Right cardiac atrium (tissue), 5 donors: ENCODE data around the gene RASGRP1. TPM values are rescaled to one million over a fixed set of nuclear protein-coding genes. Genes with fewer than 3 reads are reported as not detected.

Experiments
- ATAC-seq, 2 donors: fragments of 200-7000 bp; cut with Tn5 transposase; one replicate each; pipeline versions ENCODE4 v1.8.0 to v1.9.1; 2020; ENCODE audit warnings: moderate library complexity in 2 of 2, mild to moderate bottlenecking in 1 of 2
- DNase-seq, 3 donors: peaks; one replicate each; pipeline ENCODE4 v3.0.0-alpha.2; 2020
- H3K27ac ChIP-seq: one replicate; pipeline ENCODE4 v1.5.1; 2013; ENCODE audit warnings: mild to moderate bottlenecking, low read length, control low read depth, moderate library complexity
- H3K27me3 ChIP-seq: one replicate; pipeline ENCODE4 v1.6.1; 2013; ENCODE audit not compliant: control insufficient read depth, insufficient read depth
- H3K4me1 ChIP-seq: one replicate; pipeline ENCODE4 v1.6.1; 2013; ENCODE audit warnings: low read length; ENCODE audit not compliant: control insufficient read depth, insufficient read depth
- H3K4me3 ChIP-seq: one replicate; pipeline ENCODE4 v1.5.1; 2013; ENCODE audit warnings: low read length, control low read depth
- H3K9me3 ChIP-seq: one replicate; pipeline ENCODE4 v1.6.1; 2013; ENCODE audit warnings: low read length; ENCODE audit not compliant: control insufficient read depth
- WGBS: extraction: QIAGEN DNeasy Blood & Tissue Kit; methylation state at CpG from one replicate; pipeline ENCODE4 v1.1.7; 2013; 5-methylcytosine and 5-hydroxymethylcytosine counted together
- intact Hi-C, 4 donors: fragments of 100-400 bp; cut with DNase I; formaldehyde crosslinking; loops; one replicate each; pipeline versions ENCODE4 v1.11.0 to v1.14.0; 2022 to 2023
- polyA plus RNA-seq: library from polyadenylated mRNA; stranded (reverse); fragments of 200-250 nt; gene quantifications from one replicate; pipeline ENCODE4 v1.2.3, GENCODE V29; 2013
- total RNA-seq, 4 donors: library from RNA; stranded (reverse); fragmentation: NEBNext Ultra II Directional; extraction: Animal tissue kit (Norgen Biotek cat#: 25700); gene quantifications; one replicate each; pipeline ENCODE4 v1.2.1, GENCODE V29; 2021
- donor health status: healthy with polysubstance abuse.
- donor health status: DM: no; HTN: yes; CAD: no.
- donor health status: DM: no; HTN: no; CAD: no.
- donor health status: DM: no; HTN: yes; CAD: no; lungs with severe emphysema.
- donor health status: DM: yes; HTN: yes; CAD: no.

The RASGRP1 gene
- total and polyA plus RNA-seq, 5 donors = 0.43 to 3.5 (median 1.4) TPM

DNA sequence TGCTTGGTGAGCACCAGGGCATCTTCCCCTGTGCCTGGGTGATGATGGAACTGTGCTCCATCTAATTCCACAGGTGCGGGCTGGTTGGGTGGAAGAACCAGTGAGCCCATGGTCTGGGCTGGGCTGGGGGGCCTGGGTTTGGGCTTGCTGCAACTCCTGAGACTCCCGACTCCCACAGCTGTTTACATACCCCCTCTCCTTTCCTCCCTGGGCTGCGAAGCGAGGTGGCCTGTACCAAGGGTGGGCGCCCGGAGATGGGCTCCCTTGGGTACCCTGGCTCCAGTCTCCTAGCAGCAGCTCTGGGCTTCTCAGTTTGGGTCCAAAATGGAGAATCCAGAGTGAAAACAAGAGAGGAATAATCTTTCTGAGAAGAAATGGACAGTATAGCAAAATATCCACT is 105.1 kb downstream of the RASGRP1 start:
- intact Hi-C loops = no loop called here
- no peak for DNase-seq
- no peaks in the 10 kb centered on the region for H3K9me3 ChIP-seq
- no peak overlapping the region for H3K4me3 ChIP-seq
- 97% methylated on average over 6 of the region's 6 CpGs for whole genome bisulfite sequencing
- H3K4me1 ChIP-seq = no peaks in the 10 kb centered on the region
- no peak for ATAC-seq
- no peaks in the 10 kb centered on the region for H3K27me3 ChIP-seq
- H3K27ac ChIP-seq = no peak overlapping the region

DNA sequence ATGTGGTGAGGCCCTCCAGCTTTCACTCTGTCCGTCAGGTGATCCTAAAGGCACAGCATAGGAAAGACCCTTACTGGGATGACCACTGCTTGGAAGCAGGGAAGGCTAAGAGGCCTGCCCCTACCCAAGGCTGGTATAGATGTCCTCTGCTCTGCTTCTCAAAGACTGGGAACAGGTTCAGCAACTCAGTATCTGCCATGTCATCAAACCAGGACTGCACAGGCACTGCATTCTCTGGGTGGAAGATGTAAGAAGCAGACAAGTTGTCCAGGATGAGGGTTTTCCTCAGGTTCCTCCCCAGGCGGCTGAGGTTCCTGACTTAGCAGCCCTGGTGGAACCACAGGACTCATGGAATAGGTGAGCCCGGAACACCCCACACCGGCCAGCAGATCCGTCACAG is 106.0 kb downstream of the RASGRP1 start:
- DNase-seq = no peak
- Histone ChIP-seq H3K4me1 (no peaks in the 10 kb centered on the region), H3K27me3 (no peaks in the 10 kb centered on the region), H3K4me3 (no peak overlapping the region), H3K9me3 (no peaks in the 10 kb centered on the region), H3K27ac (no peak overlapping the region)
- over 99% methylated on average over 5 of the region's 5 CpGs for WGBS
- ATAC-seq = no peak
- intact Hi-C loops = no loop called here

DNA sequence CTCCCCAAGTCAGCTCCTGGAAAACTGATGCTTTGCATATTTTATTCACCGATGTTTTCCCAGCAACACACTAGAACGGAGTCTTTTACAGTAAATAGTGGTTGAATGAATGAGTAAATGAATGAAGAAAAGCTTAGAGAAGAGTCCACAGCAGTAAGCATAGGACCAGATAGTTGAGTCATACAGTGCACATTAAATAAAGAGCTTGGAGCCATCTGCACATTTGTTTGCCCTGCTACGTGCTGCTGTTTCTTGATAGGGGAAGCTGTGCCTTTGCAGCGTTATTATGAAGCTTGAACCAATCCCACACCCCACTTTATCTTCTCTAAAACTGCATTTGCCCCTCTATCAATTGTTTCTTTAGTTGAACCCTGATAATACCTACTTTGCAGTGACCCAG is 109.5 kb downstream of the RASGRP1 start:
- H3K27ac ChIP-seq = no peak overlapping the region
- no peaks in the 10 kb centered on the region for H3K9me3 ChIP-seq
- 4% methylated on average over 4 of the region's 4 CpGs for WGBS
- intact Hi-C loops = no loop called here
- ATAC-seq (no peak), DNase-seq (no peak)
- no peaks in the 10 kb centered on the region for H3K4me1 ChIP-seq
- H3K4me3 ChIP-seq = peak overlapping the region; percentile 99
- no peaks in the 10 kb centered on the region for H3K27me3 ChIP-seq

DNA sequence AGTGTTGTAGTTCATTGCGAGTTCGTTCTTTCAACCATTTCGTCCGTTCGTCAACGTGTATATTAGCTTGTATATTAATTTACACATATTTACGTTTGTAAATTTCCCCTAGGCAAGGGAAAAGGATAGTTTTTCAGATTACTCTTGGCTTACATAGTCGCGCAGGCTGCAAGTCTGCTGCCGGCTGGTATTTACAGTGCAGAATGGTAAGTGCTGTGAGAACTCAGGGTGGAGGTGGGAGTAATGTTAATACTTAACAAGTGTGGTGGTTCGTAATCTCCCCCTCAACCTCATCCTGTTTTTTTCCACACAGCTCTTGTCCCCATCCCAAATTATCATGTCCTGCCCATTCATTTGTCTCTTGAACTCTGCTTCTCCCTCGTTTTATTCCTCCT is 109.9 kb downstream of the RASGRP1 start:
- peak overlapping the region; percentile 100 for H3K27ac ChIP-seq
- no peaks in the 10 kb centered on the region for H3K4me1 ChIP-seq
- ATAC-seq (no peak), DNase-seq (no peak)
- intact Hi-C loops = no loop called here
- under 1% methylated on average over 12 of the region's 12 CpGs for WGBS
- H3K9me3 ChIP-seq = no peaks in the 10 kb centered on the region
- no peaks in the 10 kb centered on the region for H3K27me3 ChIP-seq
- peak overlapping the region; percentile 99 for H3K4me3 ChIP-seq

- H3K9me3 ChIP-seq = no peaks in the 10 kb centered on the region
- H3K27ac ChIP-seq = peak within 1 kb of the TSS; percentile 100
- H3K27me3 ChIP-seq = no peaks in the 10 kb centered on the region
- peak; percentile 98 to 99 for ATAC-seq
- intact Hi-C loops = no loop called here
- under 1% methylated on average over 49 of the region's 49 CpGs for WGBS
- no peaks in the 10 kb centered on the region for H3K4me1 ChIP-seq
- peak within 1 kb of the TSS; percentile 99 for H3K4me3 ChIP-seq
- DNase-seq = peak; percentile 86 to 95 (median 95)
These were observed 110.5 kb downstream of the RASGRP1 start, which contains the start of gene FAM98B for GRCh38 chr15:38453971-38454695. Gene FAM98B, plus strand, starts transcription at chr15:38454127. Its CDS starts 35 bp downstream, at chr15:38454162.

DNA sequence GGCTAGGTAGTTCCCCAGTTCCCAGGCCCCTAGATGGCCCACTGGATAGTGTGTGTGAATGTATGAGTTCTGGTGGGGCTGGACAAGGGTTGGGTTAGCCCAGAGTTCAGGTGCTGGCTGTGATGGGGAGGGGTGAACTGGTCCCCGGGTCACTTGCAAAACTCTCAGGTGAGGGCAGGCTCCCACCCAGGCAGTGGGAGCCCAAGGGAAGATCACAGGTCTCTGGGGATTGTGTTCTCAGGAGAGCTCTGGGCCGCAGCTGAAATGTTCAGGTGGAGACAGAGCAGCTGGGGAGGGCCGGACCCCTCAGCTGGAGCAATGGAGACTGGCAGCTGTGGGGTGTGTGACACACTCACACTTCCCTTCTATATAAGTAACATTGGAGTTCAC is 123.5 kb downstream of the RASGRP1 start:
- intact Hi-C loops = loop anchor here in 3 of 4 donors (5.0 to 10.0 kb wide), 2 partner anchors 241 to 244 kb away; no protein-coding TSS in a partner anchor
- Histone ChIP-seq H3K27me3 (no peaks in the 10 kb centered on the region), H3K4me1 (no peaks in the 10 kb centered on the region), H3K27ac (no peak overlapping the region), H3K4me3 (no peak overlapping the region), H3K9me3 (no peaks in the 10 kb centered on the region)
- DNase-seq = peak in 1 of 3 donors; percentile 35
- 90% methylated on average over 3 of the region's 3 CpGs for WGBS
- peak; percentile 14 to 21 for ATAC-seq

GRCh38 chr15:38440353-38441129 is 124.1 kb downstream of the RASGRP1 start:
- WGBS = 21% methylated on average over 9 of the region's 9 CpGs
- DNase-seq = peak; percentile 14 to 48 (median 38)
- Histone ChIP-seq H3K4me1 (no peaks in the 10 kb centered on the region), H3K9me3 (no peaks in the 10 kb centered on the region), H3K4me3 (no peak overlapping the region), H3K27ac (no peak overlapping the region), H3K27me3 (no peaks in the 10 kb centered on the region)
- intact Hi-C loops = loop anchor here in 3 of 4 donors (5.0 to 10.0 kb wide), 2 partner anchors 242 to 244 kb away; no protein-coding TSS in a partner anchor
- peak; percentile 81 to 83 for ATAC-seq

Other genes starting within 250 kb of the RASGRP1 start
- 10 to 100 TPM; 20.5 to 26.8 (median 26.6) TPM for gene FAM98B, start 110.7 kb downstream of the RASGRP1 start, total RNA-seq
- gene FAM98B, start 110.7 kb downstream of the RASGRP1 start, polyA plus RNA-seq = 13.9 TPM